HepG2 (cell line): ENCODE data around the gene U2AF1L4. TPM values are rescaled to one million over a fixed set of nuclear protein-coding genes. Genes with fewer than 3 reads are reported as not detected.

Experiments used
- ATAC-seq: fragments of 200-7000 bp; cut with Tn5 transposase; 3 replicates; pipeline ENCODE4 v1.9.1; 2020; ENCODE audit warnings: mild to moderate bottlenecking, moderate library complexity
- BruUV-seq: library from RNA; stranded (reverse); fragments of 400-500 nt; replicated peaks from 2 replicates; lab custom pipeline; 2021; lab: Mats Ljungman, UMichigan
- CTCF ChIA-PET: fragments of 300-600 bp; formaldehyde crosslinking; extraction: SDS; loops from one replicate; lab custom pipeline; 2021; ENCODE audit warnings: low total read pairs, inconsistent platforms, low intra/inter-chr PET ratio; lab: Yijun Ruan, JAX
- POLR2A ChIA-PET: fragments of 350-600 bp; sonication (Branson Sonifier 250); formaldehyde crosslinking; loops from one replicate; lab custom pipeline; 2020; ENCODE audit warnings: antibody characterized with exemption, inconsistent platforms; lab: Yijun Ruan, JAX
- DNase-seq: peaks from one replicate; pipeline ENCODE4 v3.0.0-alpha.2; 2015; ENCODE audit warnings: low spot score
- FAIRE-seq: peaks from 3 replicates; lab custom pipeline; 2011; peaks lifted over from hg19 to GRCh38; lab: Jason Lieb, UNC
- H2AFZ ChIP-seq: one replicate; pipeline ENCODE4 v1.6.1; 2011; ENCODE audit warnings: low read length, inconsistent platforms
- H3K27ac ChIP-seq: fragments of 300-600 bp; 3 replicates; pipeline ENCODE4 v1.8.0; 2011; ENCODE audit warnings: mixed run types, mild to moderate bottlenecking, mixed read lengths, low read length, inconsistent platforms; ENCODE audit not compliant: insufficient read depth; ENCODE audit errors: extremely low read length
- H3K27me3 ChIP-seq, 2 experiments: fragments of 200-600 bp in 1 of 2; 2 replicates in 1 of 2; 3 replicates in 1 of 2; pipeline versions ENCODE4 v1.6.0 to v1.8.0; 2011; ENCODE audit warnings: low read length in 2 of 2, mild to moderate bottlenecking in 2 of 2, moderate library complexity in 2 of 2, inconsistent platforms in 1 of 2; ENCODE audit not compliant: insufficient read depth in 2 of 2, control insufficient read depth in 1 of 2
- H3K36me3 ChIP-seq, 2 experiments: fragments of 200-600 bp in 1 of 2; replicated peaks in 1 of 2; 2 replicates in 1 of 2; 3 replicates in 1 of 2; pipeline versions ENCODE4 v1.5.1 to v1.8.0; 2011; ENCODE audit warnings: low read length in 2 of 2, inconsistent platforms in 1 of 2; ENCODE audit not compliant: insufficient read depth in 2 of 2, control insufficient read depth in 1 of 2
- H3K4me1 ChIP-seq: 2 replicates; pipeline ENCODE4 v1.5.1; 2012; ENCODE audit warnings: low read length, inconsistent platforms; ENCODE audit not compliant: insufficient read depth
- H3K4me2 ChIP-seq: 2 replicates; pipeline ENCODE4 v1.6.0; 2011; ENCODE audit warnings: low read depth, low read length, inconsistent platforms
- H3K4me3 ChIP-seq, 3 experiments: fragments of 200-600 bp in 1 of 3; sonication (generic), shearing (Covaris generic) in 1 of 3; replicated peaks in 1 of 3; 2 replicates each; pipeline ENCODE4 v1.5.1; 2011 to 2016; ENCODE audit warnings: low read length in 3 of 3, inconsistent platforms in 2 of 3, low read depth in 2 of 3, mild to moderate bottlenecking in 2 of 3, control low read depth in 1 of 3, mixed read lengths in 1 of 3; ENCODE audit not compliant: insufficient read depth in 1 of 3
- H3K79me2 ChIP-seq: one replicate; pipeline ENCODE4 v1.6.1; 2011; ENCODE audit warnings: low read length, inconsistent platforms; ENCODE audit not compliant: insufficient read depth
- H3K9ac ChIP-seq: 2 replicates; pipeline ENCODE4 v1.6.0; 2011; ENCODE audit warnings: mild to moderate bottlenecking, low read depth, low read length, inconsistent platforms; ENCODE audit not compliant: insufficient read depth
- H3K9me3 ChIP-seq: 2 replicates; pipeline ENCODE4 v1.5.1; 2012; ENCODE audit warnings: mild to moderate bottlenecking, low read length
- H4K20me1 ChIP-seq: 2 replicates; pipeline ENCODE4 v1.6.0; 2011; ENCODE audit warnings: inconsistent platforms, mild to moderate bottlenecking, low read length, moderate library complexity; ENCODE audit not compliant: insufficient read depth
- ARHGAP35 ChIP-seq: sonication (generic); formaldehyde crosslinking; IDR thresholded peaks from 2 replicates; pipeline ENCODE4 v1.9.0; 2022; ENCODE audit warnings: mild to moderate bottlenecking, inconsistent platforms, moderate library complexity, missing genetic modification reagents, borderline replicate concordance
- DMAP1 ChIP-seq: IDR thresholded peaks from 2 replicates; pipeline ENCODE4 v1.6.1; 2016
- HMGA1 ChIP-seq: sonication (generic); formaldehyde crosslinking; conservative IDR thresholded peaks from 2 replicates; pipeline ENCODE4 v1.4.0; 2020; ENCODE audit warnings: missing genetic modification reagents
- HNRNPUL1 ChIP-seq: fragments of 200-400 bp; formaldehyde crosslinking; IDR thresholded peaks from 2 replicates; pipeline ENCODE4 v1.6.1; 2017; ENCODE audit warnings: low read depth, mild to moderate bottlenecking, low read length, moderate library complexity
- IRX3 ChIP-seq: sonication (generic); formaldehyde crosslinking; IDR thresholded peaks from 2 replicates; pipeline ENCODE4 v1.8.1; 2023; ENCODE audit warnings: mild to moderate bottlenecking, low read depth, missing genetic modification reagents, borderline replicate concordance
- KDM6A ChIP-seq: IDR thresholded peaks from 2 replicates; pipeline ENCODE4 v1.6.1; 2016; ENCODE audit warnings: low read depth
- NFE2L1 ChIP-seq: sonication (generic); formaldehyde crosslinking; IDR thresholded peaks from 2 replicates; pipeline ENCODE4 v1.4.0; 2020; ENCODE audit warnings: missing genetic modification reagents, mild to moderate bottlenecking, borderline replicate concordance
- NFYB ChIP-seq: sonication (generic); formaldehyde crosslinking; IDR thresholded peaks from 2 replicates; pipeline ENCODE4 v1.4.0; 2020; ENCODE audit warnings: missing genetic modification reagents
- ONECUT2 ChIP-seq: sonication (generic); formaldehyde crosslinking; IDR thresholded peaks from 2 replicates; pipeline ENCODE4 v1.4.0; 2020; ENCODE audit warnings: missing genetic modification reagents
- ZNF160 ChIP-seq: sonication (generic); formaldehyde crosslinking; IDR thresholded peaks from 2 replicates; pipeline ENCODE4 v1.8.0; 2022; ENCODE audit warnings: mild to moderate bottlenecking, inconsistent platforms, missing genetic modification reagents
- ZNF629 ChIP-seq: sonication (generic); formaldehyde crosslinking; conservative IDR thresholded peaks from 2 replicates; pipeline ENCODE4 v1.5.0; 2020; ENCODE audit warnings: missing genetic modification reagents
- ZNF749 ChIP-seq: sonication (generic); formaldehyde crosslinking; IDR thresholded peaks from 2 replicates; pipeline ENCODE4 v1.8.0; 2022; ENCODE audit warnings: mild to moderate bottlenecking, missing genetic modification reagents, moderate library complexity, borderline replicate concordance
- WGBS: methylation state at CpG from one replicate; pipeline ENCODE4 v1.1.6; 2017; ENCODE audit warnings: low lambda C conversion rate; 5-methylcytosine and 5-hydroxymethylcytosine counted together
- in situ Hi-C: cut with HindIII; loops from 2 replicates; pipeline ENCODE4 v1.10.0; 2017; ENCODE audit warnings: low pct_unique_long_range_greater_than_20kb; ENCODE audit not compliant: extremely low pct_ligation_motif_present
- intact Hi-C: fragments of 100-400 bp; cut with micrococcal nuclease; formaldehyde crosslinking; loops from one replicate; pipeline ENCODE4 v1.10.0; 2022; ENCODE audit not compliant: unreplicated experiment
- polyA plus RNA-seq, 8 experiments: library from polyadenylated mRNA; depleted of rRNA in 3 of 8; stranded (reverse) in 7 of 8; unstranded in 1 of 8; fragments of >200 nt; fragmentation: Illumina TruSeq in 4 of 8; extraction: Trizol in 4 of 8; gene quantifications; 2 replicates each; pipeline versions ENCODE4 v1.2.1 to v1.2.3, GENCODE V29; 2011 to 2016; ENCODE audit warnings: low read depth in 4 of 8, missing spikeins in 1 of 8, mixed read lengths in 1 of 8; ENCODE audit not compliant: insufficient read depth in 1 of 8
- total RNA-seq, 5 experiments: library from RNA; depleted of rRNA; stranded (reverse); fragments of >200 nt; fragmentation: Illumina TruSeq; extraction: Trizol; gene quantifications; 2 replicates each; pipeline ENCODE4 v1.2.3, GENCODE V29; 2016; ENCODE audit warnings: low read depth in 1 of 5
- TF ChIP-seq, protein P1 (sequence below): sonication (generic); formaldehyde crosslinking; IDR thresholded peaks from 2 replicates; pipeline ENCODE4; 2020; ENCODE audit warnings: missing genetic modification reagents, mild to moderate bottlenecking, borderline replicate concordance
- TF ChIP-seq, protein P2 (sequence below): sonication (generic); formaldehyde crosslinking; IDR thresholded peaks from 2 replicates; pipeline ENCODE4 v1.8.0; 2022; ENCODE audit warnings: mild to moderate bottlenecking, missing genetic modification reagents; ENCODE audit not compliant: insufficient replicate concordance
- TF ChIP-seq, protein P3 (sequence below): sonication (generic); formaldehyde crosslinking; conservative IDR thresholded peaks from 2 replicates; pipeline ENCODE4 v1.4.0; 2020; ENCODE audit warnings: missing genetic modification reagents
- TF ChIP-seq, protein P4 (sequence below): sonication (generic); formaldehyde crosslinking; IDR thresholded peaks from 2 replicates; pipeline ENCODE4 v1.4.0; 2020; ENCODE audit warnings: missing genetic modification reagents

Gene U2AF1L4
- total and polyA plus RNA-seq, 2 of the 13 experiments (the other 11 are each of a cell fraction or from before 2014, with no cell fraction given) = 7.9 to 15.4 TPM

DNA sequence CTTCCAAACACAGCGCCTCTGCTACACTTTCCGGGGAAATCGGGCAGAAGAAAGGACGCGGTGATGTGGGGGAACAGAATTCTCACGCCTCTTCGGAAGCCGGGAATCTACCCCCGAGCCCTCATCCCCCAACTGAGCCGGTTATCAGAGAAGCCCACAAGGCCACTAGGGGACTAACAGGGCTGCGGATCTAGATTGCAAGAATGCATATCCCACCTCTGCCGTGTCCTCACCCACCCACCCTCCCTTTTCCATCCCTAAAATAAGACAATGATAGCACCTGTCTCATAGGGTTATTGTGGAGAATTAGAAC lies 4.1 kb downstream of the U2AF1L4 start:
- intact Hi-C loops = loop anchor here (1.0 to 10.0 kb wide), 3 partner anchors 22 to 50 kb away; partner anchors contain the start of gene KMT2B
- TF ChIP-seq, protein P1, sequence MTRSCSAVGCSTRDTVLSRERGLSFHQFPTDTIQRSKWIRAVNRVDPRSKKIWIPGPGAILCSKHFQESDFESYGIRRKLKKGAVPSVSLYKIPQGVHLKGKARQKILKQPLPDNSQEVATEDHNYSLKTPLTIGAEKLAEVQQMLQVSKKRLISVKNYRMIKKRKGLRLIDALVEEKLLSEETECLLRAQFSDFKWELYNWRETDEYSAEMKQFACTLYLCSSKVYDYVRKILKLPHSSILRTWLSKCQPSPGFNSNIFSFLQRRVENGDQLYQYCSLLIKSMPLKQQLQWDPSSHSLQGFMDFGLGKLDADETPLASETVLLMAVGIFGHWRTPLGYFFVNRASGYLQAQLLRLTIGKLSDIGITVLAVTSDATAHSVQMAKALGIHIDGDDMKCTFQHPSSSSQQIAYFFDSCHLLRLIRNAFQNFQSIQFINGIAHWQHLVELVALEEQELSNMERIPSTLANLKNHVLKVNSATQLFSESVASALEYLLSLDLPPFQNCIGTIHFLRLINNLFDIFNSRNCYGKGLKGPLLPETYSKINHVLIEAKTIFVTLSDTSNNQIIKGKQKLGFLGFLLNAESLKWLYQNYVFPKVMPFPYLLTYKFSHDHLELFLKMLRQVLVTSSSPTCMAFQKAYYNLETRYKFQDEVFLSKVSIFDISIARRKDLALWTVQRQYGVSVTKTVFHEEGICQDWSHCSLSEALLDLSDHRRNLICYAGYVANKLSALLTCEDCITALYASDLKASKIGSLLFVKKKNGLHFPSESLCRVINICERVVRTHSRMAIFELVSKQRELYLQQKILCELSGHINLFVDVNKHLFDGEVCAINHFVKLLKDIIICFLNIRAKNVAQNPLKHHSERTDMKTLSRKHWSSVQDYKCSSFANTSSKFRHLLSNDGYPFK (CRISPR knock-in tag) = 0 out of 2 replicates have a peak, but pooled peaks have one; percentile 7
- TF ChIP-seq KDM6A = no peak
- TF ChIP-seq ONECUT2 (CRISPR knock-in tag) = no peak
- peak; percentile 9; the same call in 1 of the 2 replicates for TF ChIP-seq NFE2L1 (CRISPR knock-in tag)
- TF ChIP-seq, protein P2, sequence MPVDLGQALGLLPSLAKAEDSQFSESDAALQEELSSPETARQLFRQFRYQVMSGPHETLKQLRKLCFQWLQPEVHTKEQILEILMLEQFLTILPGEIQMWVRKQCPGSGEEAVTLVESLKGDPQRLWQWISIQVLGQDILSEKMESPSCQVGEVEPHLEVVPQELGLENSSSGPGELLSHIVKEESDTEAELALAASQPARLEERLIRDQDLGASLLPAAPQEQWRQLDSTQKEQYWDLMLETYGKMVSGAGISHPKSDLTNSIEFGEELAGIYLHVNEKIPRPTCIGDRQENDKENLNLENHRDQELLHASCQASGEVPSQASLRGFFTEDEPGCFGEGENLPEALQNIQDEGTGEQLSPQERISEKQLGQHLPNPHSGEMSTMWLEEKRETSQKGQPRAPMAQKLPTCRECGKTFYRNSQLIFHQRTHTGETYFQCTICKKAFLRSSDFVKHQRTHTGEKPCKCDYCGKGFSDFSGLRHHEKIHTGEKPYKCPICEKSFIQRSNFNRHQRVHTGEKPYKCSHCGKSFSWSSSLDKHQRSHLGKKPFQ (CRISPR knock-in tag) = peak; percentile 4
- no peak for TF ChIP-seq HNRNPUL1
- TF ChIP-seq ZNF629 (CRISPR knock-in tag) = no peak
- no peak for TF ChIP-seq HMGA1
- TF ChIP-seq ZNF749 (CRISPR knock-in tag) = no peak
- TF ChIP-seq, protein P3, sequence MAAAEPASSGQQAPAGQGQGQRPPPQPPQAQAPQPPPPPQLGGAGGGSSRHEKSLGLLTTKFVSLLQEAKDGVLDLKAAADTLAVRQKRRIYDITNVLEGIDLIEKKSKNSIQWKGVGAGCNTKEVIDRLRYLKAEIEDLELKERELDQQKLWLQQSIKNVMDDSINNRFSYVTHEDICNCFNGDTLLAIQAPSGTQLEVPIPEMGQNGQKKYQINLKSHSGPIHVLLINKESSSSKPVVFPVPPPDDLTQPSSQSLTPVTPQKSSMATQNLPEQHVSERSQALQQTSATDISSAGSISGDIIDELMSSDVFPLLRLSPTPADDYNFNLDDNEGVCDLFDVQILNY (CRISPR knock-in tag) = no peak
- TF ChIP-seq ZNF160 (CRISPR knock-in tag) = no peak
- TF ChIP-seq IRX3 = no peak
- TF ChIP-seq DMAP1 (CRISPR knock-in tag) = peak; percentile 16; the same call in 1 of the 2 replicates
- no peak for TF ChIP-seq NFYB (CRISPR knock-in tag)
- no peak for TF ChIP-seq ARHGAP35
- TF ChIP-seq, protein P4, sequence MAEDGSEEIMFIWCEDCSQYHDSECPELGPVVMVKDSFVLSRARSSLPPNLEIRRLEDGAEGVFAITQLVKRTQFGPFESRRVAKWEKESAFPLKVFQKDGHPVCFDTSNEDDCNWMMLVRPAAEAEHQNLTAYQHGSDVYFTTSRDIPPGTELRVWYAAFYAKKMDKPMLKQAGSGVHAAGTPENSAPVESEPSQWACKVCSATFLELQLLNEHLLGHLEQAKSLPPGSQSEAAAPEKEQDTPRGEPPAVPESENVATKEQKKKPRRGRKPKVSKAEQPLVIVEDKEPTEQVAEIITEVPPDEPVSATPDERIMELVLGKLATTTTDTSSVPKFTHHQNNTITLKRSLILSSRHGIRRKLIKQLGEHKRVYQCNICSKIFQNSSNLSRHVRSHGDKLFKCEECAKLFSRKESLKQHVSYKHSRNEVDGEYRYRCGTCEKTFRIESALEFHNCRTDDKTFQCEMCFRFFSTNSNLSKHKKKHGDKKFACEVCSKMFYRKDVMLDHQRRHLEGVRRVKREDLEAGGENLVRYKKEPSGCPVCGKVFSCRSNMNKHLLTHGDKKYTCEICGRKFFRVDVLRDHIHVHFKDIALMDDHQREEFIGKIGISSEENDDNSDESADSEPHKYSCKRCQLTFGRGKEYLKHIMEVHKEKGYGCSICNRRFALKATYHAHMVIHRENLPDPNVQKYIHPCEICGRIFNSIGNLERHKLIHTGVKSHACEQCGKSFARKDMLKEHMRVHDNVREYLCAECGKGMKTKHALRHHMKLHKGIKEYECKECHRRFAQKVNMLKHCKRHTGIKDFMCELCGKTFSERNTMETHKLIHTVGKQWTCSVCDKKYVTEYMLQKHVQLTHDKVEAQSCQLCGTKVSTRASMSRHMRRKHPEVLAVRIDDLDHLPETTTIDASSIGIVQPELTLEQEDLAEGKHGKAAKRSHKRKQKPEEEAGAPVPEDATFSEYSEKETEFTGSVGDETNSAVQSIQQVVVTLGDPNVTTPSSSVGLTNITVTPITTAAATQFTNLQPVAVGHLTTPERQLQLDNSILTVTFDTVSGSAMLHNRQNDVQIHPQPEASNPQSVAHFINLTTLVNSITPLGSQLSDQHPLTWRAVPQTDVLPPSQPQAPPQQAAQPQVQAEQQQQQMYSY (CRISPR knock-in tag) = no peak

More for the DNA sequence above, 4.1 kb downstream of the U2AF1L4 start:
- BruUV-seq = no TSS peak
- Histone ChIP-seq H4K20me1 (no peaks in the 10 kb centered on the region), H3K4me1 (peaks cover 31% of the 10 kb centered on the region), H3K36me3 (peaks cover 10 to 29% of the 10 kb centered on the region in 2 experiments; a peak in 4 of 5 replicates), H3K79me2 (peaks cover 5% of the 10 kb centered on the region), H3K9ac (peak overlapping the region; percentile 77), H3K4me3 (peak overlapping the region; percentile 50 to 84 (median 62); a peak in 5 of 6 replicates), H3K9me3 (no peaks in the 10 kb centered on the region), H3K4me2 (peak overlapping the region; percentile 94), H2AFZ (no peak overlapping the region), H3K27me3 (no peaks in the 10 kb centered on the region; a peak in 1 of 5 replicates), H3K27ac (peak overlapping the region; percentile 89)
- ATAC-seq (peak; percentile 8), DNase-seq (no peak), FAIRE-seq (no peak)
- in situ Hi-C loops = no loop called here
- POLR2A ChIA-PET = interaction anchor here (0.8 to 4.6 kb wide), 23 partner anchors 7 to 190 kb away, joined by 3 to 69 read pairs (median 5); partner anchors contain the start of genes COX6B1, HAUS5, HSPB6 and LIN37
- CTCF ChIA-PET = no interaction called here
- WGBS = 0% methylated on average over 9 of the region's 12 CpGs
